ENCODE data around the gene LFNG.

DNA sequence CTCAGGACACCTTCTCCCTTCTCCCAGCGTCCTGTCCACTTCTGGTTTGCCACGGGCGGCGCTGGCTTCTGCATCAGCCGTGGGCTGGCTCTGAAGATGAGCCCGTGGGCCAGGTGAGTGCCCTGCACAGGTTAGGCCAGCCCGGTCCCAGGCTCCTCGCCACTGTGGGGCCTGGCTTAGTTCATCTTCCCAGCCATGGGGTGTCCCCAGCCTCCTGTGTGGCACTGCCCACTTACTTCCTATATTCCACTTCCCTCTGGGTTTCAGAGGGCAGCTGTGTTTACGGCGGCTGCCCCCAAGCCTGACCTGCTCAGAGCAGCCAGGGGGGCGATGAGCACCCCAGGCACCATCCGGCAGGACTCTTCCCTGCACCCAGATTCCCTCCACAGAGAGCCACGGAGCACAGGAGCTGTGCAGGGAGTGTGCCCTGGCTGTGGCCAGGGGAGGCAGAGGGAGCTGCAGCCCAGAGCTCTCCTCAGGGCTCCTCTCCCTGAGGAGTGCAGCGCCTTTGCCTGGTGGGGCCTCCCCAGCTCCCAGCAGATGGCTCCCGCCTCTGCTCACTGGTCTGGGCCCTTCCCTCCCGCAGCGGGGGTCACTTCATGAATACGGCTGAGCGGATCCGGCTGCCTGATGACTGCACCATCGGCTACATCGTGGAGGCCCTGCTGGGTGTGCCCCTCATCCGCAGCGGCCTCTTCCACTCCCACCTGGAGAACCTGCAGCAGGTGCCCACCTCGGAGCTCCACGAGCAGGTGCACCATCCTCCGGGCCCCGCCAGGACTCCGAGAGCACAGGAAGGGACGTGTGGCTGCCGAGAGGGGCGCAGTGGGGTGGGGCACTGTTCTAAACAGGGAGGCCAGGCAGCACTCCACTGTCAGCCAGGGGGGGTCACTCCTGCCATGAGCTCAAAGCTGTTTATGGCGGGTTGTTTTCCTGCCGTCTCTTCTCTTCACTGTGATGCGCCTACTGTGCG lies 6.4 kb downstream of the LFNG start:
- TF ChIP-seq, protein P1, sequence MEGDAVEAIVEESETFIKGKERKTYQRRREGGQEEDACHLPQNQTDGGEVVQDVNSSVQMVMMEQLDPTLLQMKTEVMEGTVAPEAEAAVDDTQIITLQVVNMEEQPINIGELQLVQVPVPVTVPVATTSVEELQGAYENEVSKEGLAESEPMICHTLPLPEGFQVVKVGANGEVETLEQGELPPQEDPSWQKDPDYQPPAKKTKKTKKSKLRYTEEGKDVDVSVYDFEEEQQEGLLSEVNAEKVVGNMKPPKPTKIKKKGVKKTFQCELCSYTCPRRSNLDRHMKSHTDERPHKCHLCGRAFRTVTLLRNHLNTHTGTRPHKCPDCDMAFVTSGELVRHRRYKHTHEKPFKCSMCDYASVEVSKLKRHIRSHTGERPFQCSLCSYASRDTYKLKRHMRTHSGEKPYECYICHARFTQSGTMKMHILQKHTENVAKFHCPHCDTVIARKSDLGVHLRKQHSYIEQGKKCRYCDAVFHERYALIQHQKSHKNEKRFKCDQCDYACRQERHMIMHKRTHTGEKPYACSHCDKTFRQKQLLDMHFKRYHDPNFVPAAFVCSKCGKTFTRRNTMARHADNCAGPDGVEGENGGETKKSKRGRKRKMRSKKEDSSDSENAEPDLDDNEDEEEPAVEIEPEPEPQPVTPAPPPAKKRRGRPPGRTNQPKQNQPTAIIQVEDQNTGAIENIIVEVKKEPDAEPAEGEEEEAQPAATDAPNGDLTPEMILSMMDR (IDR thresholded peaks at IDR 0.05): no peak
- TF ChIP-seq, protein P2, sequence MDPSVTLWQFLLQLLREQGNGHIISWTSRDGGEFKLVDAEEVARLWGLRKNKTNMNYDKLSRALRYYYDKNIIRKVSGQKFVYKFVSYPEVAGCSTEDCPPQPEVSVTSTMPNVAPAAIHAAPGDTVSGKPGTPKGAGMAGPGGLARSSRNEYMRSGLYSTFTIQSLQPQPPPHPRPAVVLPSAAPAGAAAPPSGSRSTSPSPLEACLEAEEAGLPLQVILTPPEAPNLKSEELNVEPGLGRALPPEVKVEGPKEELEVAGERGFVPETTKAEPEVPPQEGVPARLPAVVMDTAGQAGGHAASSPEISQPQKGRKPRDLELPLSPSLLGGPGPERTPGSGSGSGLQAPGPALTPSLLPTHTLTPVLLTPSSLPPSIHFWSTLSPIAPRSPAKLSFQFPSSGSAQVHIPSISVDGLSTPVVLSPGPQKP (IDR thresholded peaks at IDR 0.05; ENCODE audit: low read depth, low read length): no peak
- TF ChIP-seq CHD4 (IDR thresholded peaks at IDR 0.05; ENCODE audit: borderline replicate concordance) (no peak), POLR2A (IDR thresholded peaks at IDR 0.05; ENCODE audit: low read length) (no peak), POLR2AphosphoS2 (conservative IDR thresholded peaks at IDR 0.05; ENCODE audit: low read length) (no peak), SREBF2 (IDR thresholded peaks at IDR 0.05) (no peak), KDM1A (IDR thresholded peaks at IDR 0.05; ENCODE audit: low read depth) (no peak), EP300 (IDR thresholded peaks at IDR 0.05) (no peak), CEBPB (IDR thresholded peaks at IDR 0.05) (no peak), CBX8 (IDR thresholded peaks at IDR 0.05) (no peak)
- TF ChIP-seq, protein P3, sequence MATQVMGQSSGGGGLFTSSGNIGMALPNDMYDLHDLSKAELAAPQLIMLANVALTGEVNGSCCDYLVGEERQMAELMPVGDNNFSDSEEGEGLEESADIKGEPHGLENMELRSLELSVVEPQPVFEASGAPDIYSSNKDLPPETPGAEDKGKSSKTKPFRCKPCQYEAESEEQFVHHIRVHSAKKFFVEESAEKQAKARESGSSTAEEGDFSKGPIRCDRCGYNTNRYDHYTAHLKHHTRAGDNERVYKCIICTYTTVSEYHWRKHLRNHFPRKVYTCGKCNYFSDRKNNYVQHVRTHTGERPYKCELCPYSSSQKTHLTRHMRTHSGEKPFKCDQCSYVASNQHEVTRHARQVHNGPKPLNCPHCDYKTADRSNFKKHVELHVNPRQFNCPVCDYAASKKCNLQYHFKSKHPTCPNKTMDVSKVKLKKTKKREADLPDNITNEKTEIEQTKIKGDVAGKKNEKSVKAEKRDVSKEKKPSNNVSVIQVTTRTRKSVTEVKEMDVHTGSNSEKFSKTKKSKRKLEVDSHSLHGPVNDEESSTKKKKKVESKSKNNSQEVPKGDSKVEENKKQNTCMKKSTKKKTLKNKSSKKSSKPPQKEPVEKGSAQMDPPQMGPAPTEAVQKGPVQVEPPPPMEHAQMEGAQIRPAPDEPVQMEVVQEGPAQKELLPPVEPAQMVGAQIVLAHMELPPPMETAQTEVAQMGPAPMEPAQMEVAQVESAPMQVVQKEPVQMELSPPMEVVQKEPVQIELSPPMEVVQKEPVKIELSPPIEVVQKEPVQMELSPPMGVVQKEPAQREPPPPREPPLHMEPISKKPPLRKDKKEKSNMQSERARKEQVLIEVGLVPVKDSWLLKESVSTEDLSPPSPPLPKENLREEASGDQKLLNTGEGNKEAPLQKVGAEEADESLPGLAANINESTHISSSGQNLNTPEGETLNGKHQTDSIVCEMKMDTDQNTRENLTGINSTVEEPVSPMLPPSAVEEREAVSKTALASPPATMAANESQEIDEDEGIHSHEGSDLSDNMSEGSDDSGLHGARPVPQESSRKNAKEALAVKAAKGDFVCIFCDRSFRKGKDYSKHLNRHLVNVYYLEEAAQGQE (IDR thresholded peaks at IDR 0.05): no peak
- TF ChIP-seq, protein P4, sequence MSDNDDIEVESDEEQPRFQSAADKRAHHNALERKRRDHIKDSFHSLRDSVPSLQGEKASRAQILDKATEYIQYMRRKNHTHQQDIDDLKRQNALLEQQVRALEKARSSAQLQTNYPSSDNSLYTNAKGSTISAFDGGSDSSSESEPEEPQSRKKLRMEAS (IDR thresholded peaks at IDR 0.05): no peak
